Measurements from ENCODE around the gene MRGPRX4.
"Not testable (repeated sequence)": the region's sequence is repeated elsewhere in the genome, so short reads cannot be mapped to it uniquely, and the experiment has no call there.

Gene MRGPRX4

GRCh38 chr11:18191376-18191775 lies 18.7 kb downstream of the MRGPRX4 start:
- TF ChIP-seq, protein P1, sequence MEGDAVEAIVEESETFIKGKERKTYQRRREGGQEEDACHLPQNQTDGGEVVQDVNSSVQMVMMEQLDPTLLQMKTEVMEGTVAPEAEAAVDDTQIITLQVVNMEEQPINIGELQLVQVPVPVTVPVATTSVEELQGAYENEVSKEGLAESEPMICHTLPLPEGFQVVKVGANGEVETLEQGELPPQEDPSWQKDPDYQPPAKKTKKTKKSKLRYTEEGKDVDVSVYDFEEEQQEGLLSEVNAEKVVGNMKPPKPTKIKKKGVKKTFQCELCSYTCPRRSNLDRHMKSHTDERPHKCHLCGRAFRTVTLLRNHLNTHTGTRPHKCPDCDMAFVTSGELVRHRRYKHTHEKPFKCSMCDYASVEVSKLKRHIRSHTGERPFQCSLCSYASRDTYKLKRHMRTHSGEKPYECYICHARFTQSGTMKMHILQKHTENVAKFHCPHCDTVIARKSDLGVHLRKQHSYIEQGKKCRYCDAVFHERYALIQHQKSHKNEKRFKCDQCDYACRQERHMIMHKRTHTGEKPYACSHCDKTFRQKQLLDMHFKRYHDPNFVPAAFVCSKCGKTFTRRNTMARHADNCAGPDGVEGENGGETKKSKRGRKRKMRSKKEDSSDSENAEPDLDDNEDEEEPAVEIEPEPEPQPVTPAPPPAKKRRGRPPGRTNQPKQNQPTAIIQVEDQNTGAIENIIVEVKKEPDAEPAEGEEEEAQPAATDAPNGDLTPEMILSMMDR (IDR thresholded peaks at IDR 0.05; ENCODE audit: low read depth, low read length, missing control alignments) = no peak
- DNase-seq (ENCODE audit: low read depth) = no peak
- no peak overlapping the region for H3K4me3 ChIP-seq (ENCODE audit: low read depth, low read length)

GRCh38 chr11:18193010-18193409 lies 20.4 kb downstream of the MRGPRX4 start:
- TF ChIP-seq, protein P1 (IDR thresholded peaks at IDR 0.05; ENCODE audit: low read depth, low read length, missing control alignments) = peak; percentile 16
- H3K4me3 ChIP-seq (ENCODE audit: low read depth, low read length) = no peak overlapping the region
- no peak for DNase-seq (ENCODE audit: low read depth)

- no peak overlapping the region for H3K4me3 ChIP-seq (ENCODE audit: low read depth, low read length)
- TF ChIP-seq, protein P1 (IDR thresholded peaks at IDR 0.05; ENCODE audit: low read depth, low read length, missing control alignments) = no peak
- no peak for DNase-seq (ENCODE audit: low read depth)
Measured at GRCh38 chr11:18196532-18196931, 23.9 kb downstream of the MRGPRX4 start.

DNA sequence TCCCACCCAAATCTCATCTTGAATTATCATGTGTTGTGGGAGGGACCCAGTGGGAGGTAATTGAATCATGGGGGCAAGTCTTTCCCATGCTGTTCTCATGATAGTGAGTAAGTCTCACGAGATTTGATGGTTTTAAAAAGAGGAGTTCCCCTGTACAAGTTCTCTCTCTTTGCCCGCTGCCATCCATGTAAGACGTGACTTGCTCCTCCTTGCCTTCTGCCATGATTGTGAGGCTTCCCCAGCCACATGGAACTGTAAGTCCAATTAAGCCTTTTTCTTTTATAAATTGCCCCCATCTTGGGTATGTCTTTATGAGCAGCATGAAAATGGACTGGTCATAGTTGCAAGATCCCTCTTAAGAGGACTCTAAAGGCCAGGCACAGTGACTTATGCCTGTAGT lies 25.1 kb downstream of the MRGPRX4 start:
- DNase-seq (ENCODE audit: low read depth); H3K4me3 ChIP-seq (ENCODE audit: low read depth, low read length): not testable (repeated sequence)

DNA sequence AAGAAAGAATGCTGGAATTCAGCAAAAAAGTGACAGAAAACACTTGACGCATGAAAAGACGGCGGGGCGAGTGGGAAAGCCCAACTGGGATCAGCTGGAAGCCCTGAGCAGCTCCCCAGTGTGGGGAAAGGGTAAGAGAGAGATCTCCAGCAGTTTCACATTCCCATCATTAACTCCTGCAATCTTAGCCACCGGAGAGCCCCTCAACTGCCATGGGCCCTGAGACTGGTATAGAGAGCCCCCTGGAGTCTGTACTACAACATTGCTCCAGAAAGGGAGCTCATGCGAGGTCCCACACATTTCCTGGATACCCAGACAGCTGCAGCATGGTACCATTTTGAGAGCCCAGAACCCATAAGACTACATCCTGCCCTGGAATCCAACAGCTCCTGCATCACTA lies 31.1 kb downstream of the MRGPRX4 start:
- H3K4me3 ChIP-seq (ENCODE audit: low read depth, low read length) = no peak overlapping the region
- TF ChIP-seq, protein P1 (IDR thresholded peaks at IDR 0.05; ENCODE audit: low read depth, low read length, missing control alignments) = peak; percentile 73
- DNase-seq (ENCODE audit: low read depth) = no peak

- H3K4me3 ChIP-seq (ENCODE audit: low read depth, low read length) = no peak overlapping the region
- TF ChIP-seq, protein P1 (IDR thresholded peaks at IDR 0.05; ENCODE audit: low read depth, low read length, missing control alignments) = no peak
Measured at GRCh38 chr11:18204220-18204619, 31.6 kb downstream of the MRGPRX4 start.

DNA sequence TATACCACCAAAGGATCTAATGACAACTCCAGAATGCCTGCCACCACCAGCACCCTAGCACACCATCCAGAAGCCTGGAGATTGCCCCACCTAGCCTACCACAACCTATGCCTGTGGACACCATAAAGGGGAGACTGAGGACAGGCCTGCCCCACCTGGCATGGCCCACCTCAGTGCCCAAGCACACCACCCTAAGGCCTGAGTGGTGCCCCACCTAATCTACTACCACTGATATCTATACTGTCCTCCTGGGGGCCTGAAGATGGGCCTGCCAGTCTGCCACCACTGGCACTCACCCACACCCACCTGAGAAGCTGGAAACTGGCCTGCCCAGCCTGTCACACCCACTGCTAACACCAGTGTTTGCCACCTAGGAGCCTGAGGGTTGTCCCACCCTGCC lies 32.1 kb downstream of the MRGPRX4 start:
- no peak for DNase-seq (ENCODE audit: low read depth)
- TF ChIP-seq, protein P1 (IDR thresholded peaks at IDR 0.05; ENCODE audit: low read depth, low read length, missing control alignments) = no peak
- no peak overlapping the region for H3K4me3 ChIP-seq (ENCODE audit: low read depth, low read length)

More at GRCh38 chr11:18204220-18204619, 31.6 kb downstream of the MRGPRX4 start:
- DNase-seq (ENCODE audit: low read depth) = no peak
